Thyroid gland (tissue), 4 donors: Measurements from ENCODE around the gene MAP7. TPM values are rescaled to one million over a fixed set of nuclear protein-coding genes. Genes with fewer than 3 reads are reported as not detected.
A peak's percentile ranks its signal among the peaks of the same experiment; 100 is the strongest.

Source experiments
- DNase-seq, 2 donors: peaks; one replicate each; pipeline ENCODE4 v3.0.0-alpha.2; 2019
- H3K27ac ChIP-seq, 3 donors: fragments of 200-600 bp; sonication (generic); 1 replicate in 2 of 3; 2 replicates in 1 of 3; pipeline ENCODE4 v1.5.1; 2016 to 2019; ENCODE audit warnings: mild to moderate bottlenecking in 1 of 3, moderate library complexity in 1 of 3
- H3K27me3 ChIP-seq: fragments of 200-600 bp; sonication (generic); one replicate; pipeline ENCODE4 v1.5.1; 2019
- H3K36me3 ChIP-seq, 2 donors: fragments of 200-600 bp; sonication (generic); one replicate each; pipeline ENCODE4 v1.5.1; 2016 to 2019
- H3K4me1 ChIP-seq, 2 donors: fragments of 200-600 bp; sonication (generic); one replicate each; pipeline ENCODE4 v1.5.1; 2017 to 2019
- H3K4me3 ChIP-seq, 3 donors: fragments of 200-600 bp; sonication (generic); replicated peaks in 1 of 3; 1 replicate in 2 of 3; 2 replicates in 1 of 3; pipeline ENCODE4 v1.5.1; 2016; ENCODE audit warnings: mild to moderate bottlenecking in 1 of 3
- H3K9me3 ChIP-seq: fragments of 200-600 bp; sonication (generic); one replicate; pipeline ENCODE4 v1.5.1; 2017
- CTCF ChIP-seq, 6 experiments: fragments of 200-600 bp in 3 of 6; fragments of 450-650 bp in 3 of 6; sonication (generic) in 3 of 6; IDR thresholded peaks; one replicate each; pipeline ENCODE4 v1.5.1; 2016 to 2019; ENCODE audit warnings: antibody characterized with exemption in 6 of 6, mild to moderate bottlenecking in 2 of 6, inconsistent platforms in 1 of 6, moderate library complexity in 1 of 6
- POLR2A ChIP-seq, 2 donors: fragments of 450-650 bp; IDR thresholded peaks; one replicate each; pipeline ENCODE4 v1.6.1; 2017; ENCODE audit warnings: antibody characterized with exemption in 2 of 2, mild to moderate bottlenecking in 2 of 2, moderate library complexity in 1 of 2
- WGBS, 2 donors: methylation state at CpG; one replicate each; pipeline ENCODE4 v1.1.5; 2017; 5-methylcytosine and 5-hydroxymethylcytosine counted together
- intact Hi-C: fragments of 100-400 bp; cut with DNase I; formaldehyde crosslinking; loops from one replicate; pipeline ENCODE4 v1.15.1; 2023
- total RNA-seq, 4 donors: library from RNA; depleted of rRNA; stranded (reverse); fragments of >200 nt; gene quantifications; one replicate each; pipeline ENCODE4 v1.2.3, GENCODE V29; 2016

MAP7 gene
- total RNA-seq, 4 donors from 2014 or later = 24.5 to 46.0 (median 36.0) TPM

- Histone ChIP-seq H3K4me1 (peaks cover 10 to 15% of the 10 kb centered on the region in 2 donors), H3K27me3 (no peaks in the 10 kb centered on the region), H3K36me3 (no peaks in the 10 kb centered on the region), H3K27ac (no peak overlapping the region), H3K4me3 (no peak overlapping the region), H3K9me3 (no peaks in the 10 kb centered on the region)
- intact Hi-C loops = no loop called here
- TF ChIP-seq POLR2A (IDR thresholded peaks at IDR 0.05) (no peak), CTCF (IDR thresholded peaks at IDR 0.05) (no peak)
- DNase-seq = no peak
- WGBS, 2 donors = 88 to 94% methylated on average over 6 of the region's 6 CpGs
Observed at GRCh38 chr6:136532030-136532429, 18.2 kb downstream of the MAP7 start.

GRCh38 chr6:136529710-136530109, 20.5 kb downstream of the MAP7 start:
- intact Hi-C loops = no loop called here
- H3K27ac ChIP-seq = no peak overlapping the region
- H3K4me3 ChIP-seq = no peak overlapping the region
- no peaks in the 10 kb centered on the region for H3K36me3 ChIP-seq
- no peaks in the 10 kb centered on the region for H3K27me3 ChIP-seq
- no peak for DNase-seq
- no peak for TF ChIP-seq CTCF (IDR thresholded peaks at IDR 0.05)
- no peak for TF ChIP-seq POLR2A (IDR thresholded peaks at IDR 0.05)
- H3K4me1 ChIP-seq = peaks cover 23 to 25% of the 10 kb centered on the region in 2 donors
- WGBS, 2 donors = 99% methylated on average over 3 of the region's 3 CpGs
- H3K9me3 ChIP-seq = no peaks in the 10 kb centered on the region

- intact Hi-C loops = no loop called here
- Histone ChIP-seq H3K27ac (no peak overlapping the region), H3K4me1 (peaks cover 23 to 25% of the 10 kb centered on the region in 2 donors), H3K4me3 (no peak overlapping the region), H3K36me3 (no peaks in the 10 kb centered on the region), H3K27me3 (no peaks in the 10 kb centered on the region), H3K9me3 (no peaks in the 10 kb centered on the region)
- WGBS, 2 donors = 86 to 94% methylated on average over 1 of the region's 1 CpG
- no peak for TF ChIP-seq CTCF (IDR thresholded peaks at IDR 0.05)
- no peak for TF ChIP-seq POLR2A (IDR thresholded peaks at IDR 0.05)
- DNase-seq = no peak
Observed at GRCh38 chr6:136528477-136528876, 21.7 kb downstream of the MAP7 start.

- Histone ChIP-seq H3K4me1 (peaks cover 23 to 25% of the 10 kb centered on the region in 2 donors), H3K27ac (peak overlapping the region; percentile 52 to 64 (median 54)), H3K9me3 (no peaks in the 10 kb centered on the region), H3K36me3 (no peaks in the 10 kb centered on the region), H3K27me3 (no peaks in the 10 kb centered on the region), H3K4me3 (no peak overlapping the region)
- intact Hi-C loops = no loop called here
- no peak for DNase-seq
- TF ChIP-seq CTCF (IDR thresholded peaks at IDR 0.05) (no peak), POLR2A (IDR thresholded peaks at IDR 0.05) (no peak)
- 66 to 77% methylated on average over 6 of the region's 6 CpGs for WGBS, 2 donors
Observed at GRCh38 chr6:136527831-136528230, 22.4 kb downstream of the MAP7 start.

- TF ChIP-seq POLR2A (IDR thresholded peaks at IDR 0.05) = no peak
- TF ChIP-seq CTCF (IDR thresholded peaks at IDR 0.05) = no peak
- H3K9me3 ChIP-seq = no peaks in the 10 kb centered on the region
- intact Hi-C loops = no loop called here
- 6 to 12% methylated on average over 4 of the region's 4 CpGs for WGBS, 2 donors
- H3K27me3 ChIP-seq = no peaks in the 10 kb centered on the region
- H3K27ac ChIP-seq = peak overlapping the region; percentile 52 to 64 (median 54)
- H3K4me1 ChIP-seq = peaks cover 23 to 25% of the 10 kb centered on the region in 2 donors
- H3K4me3 ChIP-seq = no peak overlapping the region
- DNase-seq = peak; percentile 74 to 76
- H3K36me3 ChIP-seq = no peaks in the 10 kb centered on the region
Observed at GRCh38 chr6:136526937-136527336, 23.3 kb downstream of the MAP7 start.
